HG02571 (cell line): ENCODE results near the gene FOXD4L4.
"Not testable (repeated sequence)": the region's sequence is repeated elsewhere in the genome, so short reads cannot be mapped to it uniquely, and the experiment has no call there.

Experiments used
- ATAC-seq: cut with Tn5 transposase; IDR thresholded peaks from one replicate; pipeline ENCODE4 v1.9.1; 2021; ENCODE audit warnings: mild to moderate bottlenecking, moderate library complexity; ENCODE audit not compliant: unreplicated experiment

FOXD4L4 gene

DNA sequence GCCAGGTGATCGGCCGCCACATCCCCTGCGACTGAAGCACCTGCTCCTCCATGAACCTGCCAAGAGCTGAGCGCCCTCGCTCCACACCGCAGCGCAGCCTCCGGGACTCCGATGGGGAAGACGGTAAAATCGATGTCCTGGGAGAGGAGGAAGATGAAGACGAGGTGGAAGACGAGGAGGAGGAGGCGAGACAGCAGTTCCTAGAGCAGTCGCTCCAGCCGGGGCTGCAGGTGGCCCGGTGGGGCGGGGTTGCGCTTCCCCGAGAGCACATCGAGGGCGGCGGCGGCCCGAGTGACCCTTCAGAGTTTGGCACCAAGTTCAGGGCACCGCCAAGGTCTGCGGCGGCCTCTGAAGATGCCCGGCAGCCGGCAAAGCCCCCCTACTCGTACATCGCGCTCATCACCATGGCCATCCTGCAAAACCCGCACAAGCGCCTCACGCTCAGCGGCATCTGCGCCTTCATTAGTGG lies at the start of gene FOXD4L4:
Gene FOXD4L4, plus strand, starts transcription at position 51 of the 469 bp plus-strand sequence. Its CDS starts 0 bp downstream, at position 51.
- ATAC-seq = not testable (repeated sequence)

GRCh38 chr9:65703550-65703949 lies 33.4 kb upstream of the FOXD4L4 start:
- ATAC-seq = not testable (repeated sequence)

GRCh38 chr9:65714445-65714844 lies 22.5 kb upstream of the FOXD4L4 start:
- not testable (repeated sequence) for ATAC-seq

DNA sequence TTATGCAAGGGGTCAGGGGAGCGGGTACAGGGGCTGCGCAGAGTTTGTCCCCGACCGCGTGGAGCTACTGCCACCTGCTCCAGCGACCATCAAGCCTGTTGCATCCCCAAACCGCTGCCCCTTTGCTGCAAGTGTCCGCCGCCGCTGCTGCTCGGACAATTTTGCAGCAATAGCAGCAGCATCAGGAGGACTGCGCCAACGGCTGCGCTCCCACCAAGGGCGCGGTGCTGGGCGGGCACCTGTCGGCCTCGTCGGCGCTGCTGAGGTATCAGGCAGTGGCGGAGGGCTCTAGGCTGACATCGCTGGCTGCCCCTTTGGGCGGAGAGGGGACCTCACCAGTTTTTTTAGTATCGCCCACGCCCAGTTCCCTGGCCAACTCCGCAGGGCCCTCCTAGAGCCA lies 1.2 kb downstream of the FOXD4L4 start:
- not testable (repeated sequence) for ATAC-seq
